ENCODE measurements around the gene CHN1. TPM values are rescaled to one million over a fixed set of nuclear protein-coding genes. Genes with fewer than 3 reads are reported as not detected.

Gene CHN1
- total RNA-seq, 1 experiment from 2014 or later: 61.4 TPM

DNA sequence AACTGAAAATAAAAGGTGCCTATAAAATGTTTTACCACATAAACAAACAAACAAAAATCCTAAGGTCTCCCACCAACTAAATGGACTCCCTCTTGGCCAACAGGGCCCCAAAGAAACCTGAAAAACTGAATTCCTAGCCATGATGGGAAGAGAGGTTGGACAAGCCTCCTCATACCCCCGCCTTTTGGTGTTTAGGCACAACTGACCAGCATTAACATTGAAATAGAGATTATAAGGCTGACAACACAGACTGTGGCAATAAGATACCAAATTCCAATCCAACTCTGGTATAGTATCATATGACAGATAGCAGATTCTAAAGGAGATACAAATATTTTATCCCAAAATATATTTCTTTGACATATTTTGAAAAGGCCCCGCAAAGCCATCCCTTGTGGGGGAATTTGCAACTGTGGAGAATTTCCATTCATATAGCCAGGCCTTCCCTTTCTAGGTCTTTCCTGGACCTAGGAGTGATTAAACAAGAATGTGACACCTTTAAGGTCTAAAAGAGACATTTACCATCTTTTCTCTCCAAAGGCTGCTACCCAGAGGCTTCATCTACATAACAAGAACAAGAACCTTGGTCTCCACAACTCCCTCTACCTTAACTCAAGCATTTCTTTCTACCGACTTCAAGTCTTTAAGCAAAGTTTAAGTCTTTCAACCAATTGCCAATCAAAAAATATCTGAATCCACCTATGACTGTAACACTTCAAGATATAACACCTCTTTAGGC lies 80.0 kb downstream of the CHN1 start:
- DNase-seq (ENCODE audit: low read depth): no peak

DNA sequence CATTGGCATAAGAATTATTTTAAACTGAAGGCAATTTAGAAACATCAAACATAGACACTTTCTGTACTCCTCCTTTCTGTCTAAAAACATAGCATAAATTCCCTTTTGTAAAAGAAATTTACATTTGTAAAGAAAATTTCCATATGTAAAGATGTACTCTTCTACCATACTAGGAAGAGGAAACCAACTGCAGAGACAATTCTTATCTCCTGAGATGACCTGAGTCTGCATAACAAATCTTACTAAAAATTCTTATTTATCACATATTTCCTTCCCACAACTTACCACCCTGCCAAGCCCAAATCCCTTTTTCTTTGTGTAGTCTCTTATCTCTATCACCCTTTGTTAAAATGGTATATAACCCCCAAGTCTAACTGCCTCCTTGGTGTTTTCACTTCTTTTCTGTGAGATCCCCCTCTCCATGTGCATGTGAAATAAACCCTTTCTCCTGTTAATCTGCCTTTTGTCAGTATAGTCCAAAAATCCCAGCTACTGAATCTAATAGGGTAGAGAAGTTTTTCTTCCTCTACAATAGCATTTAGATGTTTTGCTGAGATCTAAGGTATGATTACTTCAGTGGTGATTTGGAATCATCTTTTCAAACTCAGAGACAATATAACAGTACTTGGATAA lies 81.0 kb downstream of the CHN1 start:
- DNase-seq (ENCODE audit: low read depth): no peak

DNA sequence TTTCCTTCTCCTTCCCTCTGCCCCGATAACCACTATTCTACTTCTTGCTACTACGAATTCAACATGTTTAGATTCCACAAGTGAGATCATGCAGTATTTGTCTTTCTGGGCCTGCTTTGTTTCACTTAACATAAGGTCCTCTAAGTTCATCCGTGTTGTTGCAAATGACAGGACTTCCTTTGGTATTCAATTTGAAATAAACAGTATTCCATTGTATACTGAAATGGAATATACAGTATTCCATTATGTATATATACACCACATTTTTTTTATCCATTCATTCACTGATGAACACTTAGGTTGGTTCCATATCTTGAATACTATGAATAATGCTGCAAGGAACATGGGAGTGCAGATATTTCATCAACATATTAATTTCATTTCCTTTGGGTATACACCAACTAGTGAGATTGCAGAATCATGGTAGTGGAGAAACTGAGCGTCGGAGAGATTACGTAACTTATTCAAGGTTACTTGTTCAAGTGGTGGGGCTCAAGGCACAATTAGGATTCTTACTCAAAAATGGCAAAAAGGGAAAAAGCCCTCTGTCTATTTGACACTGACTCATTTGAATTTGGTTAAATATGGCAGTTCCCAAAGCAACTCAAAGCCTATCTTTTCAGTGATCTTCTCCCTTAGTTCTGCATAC lies 85.1 kb downstream of the CHN1 start:
- DNase-seq (ENCODE audit: low read depth): no peak

DNA sequence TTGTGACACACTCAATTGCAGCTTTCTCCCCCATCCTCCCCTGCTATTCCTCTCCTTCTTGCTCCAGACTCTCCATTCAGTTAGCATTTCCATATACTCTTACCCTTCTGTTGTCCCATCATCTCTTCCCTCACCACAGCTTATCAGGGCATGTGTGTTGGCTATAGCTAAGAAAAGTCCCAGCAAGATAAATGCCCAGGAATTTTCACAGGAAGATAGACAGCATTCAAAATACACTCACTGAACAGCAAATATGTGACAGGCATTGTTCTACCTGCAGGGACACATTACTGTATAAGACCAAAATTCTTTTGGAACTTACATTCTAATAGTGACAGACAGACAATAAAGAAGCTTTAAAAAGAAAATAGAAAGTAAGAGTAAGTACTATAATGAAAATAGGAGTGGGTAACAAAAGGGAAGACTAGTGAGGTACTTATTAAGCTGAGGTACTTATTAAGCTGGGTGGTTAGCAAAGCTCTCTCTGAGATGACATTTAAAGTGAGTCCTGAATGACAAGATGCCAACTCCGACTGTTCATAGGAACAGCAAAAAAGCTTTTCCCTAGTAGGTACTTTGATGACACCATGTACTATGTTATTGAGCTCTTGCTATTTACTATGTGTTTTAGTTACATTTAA lies 86.2 kb downstream of the CHN1 start:
- no peak for DNase-seq (ENCODE audit: low read depth)

DNA sequence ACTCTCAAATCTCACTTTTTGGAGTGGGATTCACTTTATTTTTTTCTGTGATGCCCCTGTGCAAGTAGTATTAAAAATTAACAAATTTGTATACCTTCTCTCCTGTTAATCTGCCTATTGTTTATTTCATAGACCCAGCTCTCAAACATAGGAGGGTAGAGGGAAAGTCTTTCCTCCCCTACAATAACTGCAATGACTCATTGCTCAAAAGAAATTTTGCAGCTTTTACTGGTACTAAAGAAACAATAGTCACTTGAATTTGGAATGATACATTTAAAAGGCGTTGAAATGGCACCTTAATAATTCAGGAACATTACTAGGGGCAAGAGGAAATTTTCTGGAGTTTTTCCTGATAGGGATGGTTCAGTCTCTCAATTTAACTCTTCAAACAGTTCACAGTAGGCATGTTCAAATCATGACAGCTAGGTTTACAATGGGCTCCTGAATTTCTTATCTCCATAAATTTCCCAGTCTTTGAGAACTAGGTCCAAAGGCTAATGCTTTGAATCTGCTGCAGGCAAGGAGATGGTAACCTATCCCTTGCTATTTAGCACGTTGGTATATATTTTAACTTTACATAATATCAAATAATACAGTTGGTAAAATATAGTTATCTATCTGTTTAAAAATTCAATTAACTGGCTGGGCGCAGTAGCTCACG lies 88.8 kb downstream of the CHN1 start:
- no peak for DNase-seq (ENCODE audit: low read depth)

- peak; percentile 28 for DNase-seq (ENCODE audit: low read depth)
Measured at GRCh38 chr2:174914853-174915760, 90.1 kb downstream of the CHN1 start.

GRCh38 chr2:174908284-174908683 lies 96.9 kb downstream of the CHN1 start:
- no peak for DNase-seq (ENCODE audit: low read depth)

DNA sequence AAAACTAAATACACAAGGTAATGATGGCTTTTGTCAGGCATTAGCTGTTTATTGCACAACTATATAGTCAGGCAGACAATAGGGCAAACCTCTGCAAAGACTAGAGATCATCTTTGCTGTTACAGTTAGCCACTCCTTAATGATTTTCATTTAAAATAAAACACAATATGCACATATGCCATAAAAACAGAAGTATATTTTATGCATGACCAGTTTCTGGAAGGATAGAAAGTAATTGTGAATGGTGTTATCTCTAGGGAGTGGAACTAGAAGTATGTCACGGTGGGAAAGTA lies 102.0 kb downstream of the CHN1 start:
- DNase-seq (ENCODE audit: low read depth): peak; percentile 5

DNA sequence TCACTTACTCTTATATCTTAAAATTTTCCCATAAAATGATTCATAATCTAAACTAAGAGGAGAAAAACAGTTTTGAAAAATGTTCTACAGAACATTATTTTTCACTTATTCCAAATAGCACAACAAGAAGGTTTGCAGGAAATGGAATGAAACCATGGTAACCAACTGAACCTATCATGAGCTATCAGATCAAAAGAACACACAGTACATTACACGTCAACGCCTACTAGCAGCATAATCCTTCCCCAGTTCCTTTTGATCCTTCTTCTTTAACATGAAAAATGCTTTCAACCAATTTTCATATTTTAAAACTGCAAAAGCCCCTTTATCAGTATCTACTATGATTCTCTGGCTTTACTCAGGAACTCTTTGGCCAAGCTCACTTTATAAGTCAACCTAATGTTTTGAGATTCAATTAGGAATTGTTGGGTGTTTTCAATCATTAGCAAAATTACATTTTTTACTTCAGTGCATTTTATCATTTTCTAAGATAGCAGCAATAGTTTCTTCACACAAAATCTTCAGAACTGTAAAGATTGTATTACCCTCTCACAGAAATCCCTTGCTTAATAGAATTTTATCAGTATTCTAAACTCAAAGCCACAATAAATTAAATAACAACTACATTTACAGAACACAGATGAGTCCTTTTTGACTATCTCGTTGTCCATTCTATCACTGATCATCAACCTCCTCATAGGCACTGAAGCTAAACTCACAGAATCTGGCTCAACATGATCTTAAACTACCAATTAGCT lies 102.5 kb downstream of the CHN1 start:
- peak; percentile 65 for DNase-seq (ENCODE audit: low read depth)

- peak; percentile 32 for DNase-seq (ENCODE audit: low read depth)
Measured at GRCh38 chr2:174901075-174901474, 104.1 kb downstream of the CHN1 start.

- no peak for DNase-seq (ENCODE audit: low read depth)
Measured at GRCh38 chr2:174897286-174897685, 107.9 kb downstream of the CHN1 start.

- DNase-seq (ENCODE audit: low read depth): no peak
Measured at GRCh38 chr2:174893018-174893417, 112.2 kb downstream of the CHN1 start.

DNA sequence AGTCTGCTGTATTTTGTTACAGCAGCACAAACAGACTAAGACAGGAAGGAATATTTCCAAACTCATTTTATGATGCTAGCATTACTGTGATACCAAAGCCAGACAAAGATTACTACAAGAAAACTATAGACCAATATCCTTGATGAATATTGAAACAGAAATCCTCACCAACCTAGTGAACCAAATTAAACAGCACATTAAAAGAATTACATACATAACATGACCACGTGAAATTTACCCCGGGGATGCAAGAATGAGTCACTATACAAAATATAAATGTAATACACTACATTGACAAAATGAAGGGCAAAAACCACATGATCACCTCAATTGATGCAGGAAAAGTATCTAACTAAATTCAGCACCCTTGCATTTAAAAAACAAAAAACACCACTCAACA lies 112.6 kb downstream of the CHN1 start:
- DNase-seq (ENCODE audit: low read depth): peak; percentile 12

DNA sequence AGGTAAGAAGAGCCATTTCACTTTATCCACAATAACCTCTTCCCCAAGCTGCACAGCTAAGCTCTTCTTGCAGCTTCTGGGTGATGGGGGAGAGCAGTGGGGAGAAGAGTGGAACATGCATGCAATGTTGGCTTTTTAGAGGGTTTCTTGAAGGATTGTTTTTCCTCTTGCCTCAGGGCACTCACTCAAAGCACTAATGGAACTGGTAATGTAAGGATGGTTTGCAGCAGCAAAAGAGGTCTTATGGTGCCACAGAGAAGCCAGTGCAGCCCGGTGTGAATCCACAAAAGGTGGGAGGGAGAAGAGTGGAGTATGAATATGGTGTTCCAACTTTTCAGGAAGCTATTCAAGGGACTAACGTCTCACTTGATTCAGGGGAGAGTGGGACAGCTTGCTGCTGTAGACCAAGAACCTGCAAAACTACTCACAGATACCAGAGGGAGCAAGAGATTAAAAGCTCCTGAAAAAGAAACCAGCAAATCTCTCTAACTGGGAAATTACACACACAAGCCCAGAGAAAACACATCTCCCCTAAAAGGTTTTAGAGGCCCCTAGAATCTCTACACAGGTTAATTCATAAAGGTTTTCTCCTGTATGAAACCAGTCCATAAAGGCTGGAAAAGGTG lies 116.4 kb downstream of the CHN1 start:
- peak; percentile 12 for DNase-seq (ENCODE audit: low read depth)

GRCh38 chr2:174888146-174888545 lies 117.0 kb downstream of the CHN1 start:
- no peak for DNase-seq (ENCODE audit: low read depth)

GRCh38 chr2:174882416-174882815 lies 122.8 kb downstream of the CHN1 start:
- DNase-seq (ENCODE audit: low read depth): no peak

- DNase-seq (ENCODE audit: low read depth): no peak
Measured at GRCh38 chr2:174881678-174882077, 123.5 kb downstream of the CHN1 start.

GRCh38 chr2:174878537-174879147 lies 126.5 kb downstream of the CHN1 start:
- peak; percentile 74 for DNase-seq (ENCODE audit: low read depth)

GRCh38 chr2:174877751-174878150 lies 127.4 kb downstream of the CHN1 start:
- no peak for DNase-seq (ENCODE audit: low read depth)

All from LHCN-M2 (cell line).